Stimulated activated effector memory CD8-positive, alpha-beta T cell treated with anti-CD3 and anti-CD28 coated beads, Interleukin-12 subunit alpha, Interleukin-12 subunit beta, amount 100 ng/mL, for 72 hours (primary cell): ENCODE measurements around the gene ADAMTSL4.

Experiments used
- ATAC-seq: fragments of 150-1000 bp; cut with Tn5 transposase; 2 replicates; pipeline ENCODE4 v1.10.0; 2021
- DNase-seq, 2 donors: peaks; one replicate each; pipeline ENCODE4 v3.0.0; 2021 to 2022; ENCODE audit warnings: low spot score in 2 of 2
- H3K27ac Mint-ChIP-seq: one replicate; pipeline ENCODE4 v1.8.0; 2022; ENCODE audit warnings: mild to moderate bottlenecking, mixed read lengths
- H3K36me3 Mint-ChIP-seq: one replicate; pipeline ENCODE4 v1.8.0; 2022; ENCODE audit warnings: mild to moderate bottlenecking, mixed read lengths
- H3K4me1 Mint-ChIP-seq: one replicate; pipeline ENCODE4 v1.8.0; 2022; ENCODE audit warnings: mixed read lengths
- H3K4me3 Mint-ChIP-seq: one replicate; pipeline ENCODE4 v1.8.0; 2022; ENCODE audit warnings: mild to moderate bottlenecking, mixed read lengths
- H3K9me3 Mint-ChIP-seq: one replicate; pipeline ENCODE4 v1.8.0; 2022; ENCODE audit warnings: mixed read lengths

Gene ADAMTSL4

DNA sequence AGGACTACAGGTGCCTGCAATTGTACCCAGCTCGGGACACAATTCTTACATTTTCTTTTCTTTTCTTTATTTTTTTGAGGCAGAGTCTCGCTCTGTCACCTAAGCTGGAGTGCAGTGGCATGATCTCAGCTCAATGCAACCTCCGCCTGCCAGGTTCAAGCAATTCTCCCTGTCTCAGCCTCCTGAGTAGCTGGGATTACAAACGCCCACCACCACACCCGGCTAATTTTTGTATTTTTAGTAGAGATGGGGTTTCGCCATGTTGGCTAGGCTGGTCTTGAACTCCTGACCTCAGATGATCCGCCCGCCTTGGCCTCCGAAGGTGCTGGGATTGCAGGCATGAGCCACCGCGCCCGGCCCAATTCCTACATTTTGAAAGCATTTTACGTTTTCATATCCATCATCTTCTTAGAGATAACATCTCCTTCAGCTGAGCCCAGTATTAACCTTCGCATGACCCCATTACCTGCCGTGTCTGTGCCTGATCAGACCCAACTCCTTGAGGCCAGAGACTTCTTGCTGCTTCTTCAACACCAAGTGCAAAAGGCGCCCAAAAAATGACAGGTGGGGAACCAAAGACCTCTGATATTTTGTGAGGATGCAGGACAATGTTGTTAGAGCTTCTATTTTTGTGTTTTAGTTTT lies 2.8 kb upstream of the ADAMTSL4 start:
- DNase-seq (no peak), ATAC-seq (no peak)
- Mint-ChIP-seq H3K9me3 (no peaks in the 10 kb centered on the region), H3K4me3 (no peak overlapping the region), H3K36me3 (peaks cover 5% of the 10 kb centered on the region), H3K4me1 (peaks cover 17% of the 10 kb centered on the region), H3K27ac (no peak overlapping the region)

DNA sequence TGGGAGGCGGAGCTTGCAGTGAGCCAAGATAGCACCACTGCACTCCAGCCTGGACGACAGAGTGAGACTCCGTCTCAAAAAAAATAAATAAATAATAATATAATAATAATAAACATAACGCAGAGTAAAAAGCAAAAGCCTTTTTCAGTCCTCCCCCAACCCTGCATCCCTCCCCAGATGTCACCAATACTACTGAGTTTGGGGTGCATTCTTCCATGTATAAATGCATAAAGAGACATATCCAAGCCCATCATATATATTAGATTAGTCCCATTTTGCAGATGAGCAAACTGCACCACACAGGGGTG lies 930 bp upstream of the ADAMTSL4 start:
- peaks cover 36% of the 10 kb centered on the region for H3K4me1 Mint-ChIP-seq
- no peaks in the 10 kb centered on the region for H3K9me3 Mint-ChIP-seq
- DNase-seq (no peak), ATAC-seq (no peak)
- H3K27ac Mint-ChIP-seq: no peak overlapping the region
- H3K36me3 Mint-ChIP-seq: peaks cover 5% of the 10 kb centered on the region
- peak overlapping the region; percentile 71 for H3K4me3 Mint-ChIP-seq

DNA sequence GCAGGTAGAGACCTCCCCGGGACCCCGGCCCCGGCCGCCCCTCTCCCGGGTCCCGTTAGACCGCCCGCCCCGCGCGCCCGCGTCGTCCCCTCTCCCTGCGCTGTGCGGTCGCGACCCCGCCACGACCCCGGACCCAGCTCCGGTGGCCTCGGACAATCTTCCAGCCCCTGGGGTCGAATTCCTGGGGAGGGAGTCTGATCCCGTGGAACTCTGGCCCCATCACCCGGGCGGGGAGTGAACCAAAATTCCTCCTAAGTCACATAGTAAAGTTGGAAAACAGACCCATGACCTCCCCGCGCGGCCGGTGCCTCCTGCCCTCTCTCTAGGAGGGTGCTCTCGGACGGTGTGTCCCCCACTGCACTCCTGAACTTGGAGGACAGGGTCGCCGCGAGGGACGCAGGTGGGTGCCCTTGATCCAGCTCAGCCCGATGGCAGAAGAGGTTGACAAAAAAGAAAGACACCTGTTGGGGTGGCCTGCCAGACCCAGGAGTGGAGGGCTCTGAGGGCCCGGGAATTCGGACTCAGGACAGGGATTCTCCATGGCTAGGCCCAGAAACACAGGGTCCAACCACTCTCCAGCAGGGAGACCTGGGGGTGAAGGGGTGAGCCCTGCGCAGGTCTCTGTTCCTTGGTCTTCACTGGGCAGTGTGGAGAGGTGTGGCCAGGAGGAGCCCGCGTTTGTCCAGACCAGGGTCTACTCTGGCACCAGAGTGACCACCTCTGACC lies 451 bp downstream of the ADAMTSL4 start:
- H3K4me3 Mint-ChIP-seq: peak overlapping the region; percentile 71
- peaks cover 39% of the 10 kb centered on the region for H3K4me1 Mint-ChIP-seq
- no peaks in the 10 kb centered on the region for H3K9me3 Mint-ChIP-seq
- H3K36me3 Mint-ChIP-seq: peaks cover 5% of the 10 kb centered on the region
- no peak for DNase-seq
- H3K27ac Mint-ChIP-seq: peak overlapping the region; percentile 67
- no peak for ATAC-seq

DNA sequence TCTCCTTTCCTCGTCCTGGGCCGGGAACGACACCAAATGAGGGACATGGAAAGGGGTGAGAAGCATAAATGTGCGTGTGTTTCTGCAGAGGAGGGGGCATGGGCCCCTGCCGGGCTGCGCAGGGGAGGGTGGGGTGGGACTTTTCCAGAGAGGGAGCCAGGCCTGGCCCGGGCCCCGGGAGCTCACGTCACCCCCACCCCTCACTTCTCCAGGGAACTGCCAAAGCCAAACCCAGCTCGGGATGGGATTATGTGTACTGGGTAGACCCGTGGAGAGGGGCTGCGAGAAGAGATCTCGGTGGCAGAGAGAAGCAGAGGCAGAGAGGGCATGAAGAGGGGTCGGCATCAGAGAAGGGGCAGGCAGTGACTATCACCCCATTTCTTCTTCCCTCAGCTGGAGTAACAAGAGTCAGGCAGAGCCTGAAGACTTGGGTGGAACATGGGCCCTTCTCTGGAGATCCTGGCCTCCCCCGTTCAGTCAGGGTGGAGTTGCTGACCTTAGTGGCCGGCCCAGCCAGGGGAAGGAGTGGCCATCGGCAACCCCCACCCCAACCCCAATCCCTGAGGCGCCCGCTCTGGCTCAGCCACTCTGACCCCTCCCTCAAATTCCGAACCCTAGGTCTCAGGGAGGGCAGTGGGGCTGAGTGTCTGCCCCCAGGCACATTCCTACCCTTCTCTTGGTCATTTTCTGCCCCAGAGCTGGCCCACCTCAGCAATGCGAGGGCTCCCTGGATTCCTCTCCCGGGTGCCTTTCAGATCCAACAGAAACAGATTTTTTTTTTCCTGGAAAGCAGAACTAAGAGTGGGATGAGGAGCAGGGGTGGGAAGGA lies 1.2 kb downstream of the ADAMTSL4 start:
- ATAC-seq (no peak), DNase-seq (no peak)
- peaks cover 9% of the 10 kb centered on the region for H3K36me3 Mint-ChIP-seq
- peaks cover 39% of the 10 kb centered on the region for H3K4me1 Mint-ChIP-seq
- peak overlapping the region; percentile 71 for H3K4me3 Mint-ChIP-seq
- no peaks in the 10 kb centered on the region for H3K9me3 Mint-ChIP-seq
- H3K27ac Mint-ChIP-seq: peak overlapping the region; percentile 67

DNA sequence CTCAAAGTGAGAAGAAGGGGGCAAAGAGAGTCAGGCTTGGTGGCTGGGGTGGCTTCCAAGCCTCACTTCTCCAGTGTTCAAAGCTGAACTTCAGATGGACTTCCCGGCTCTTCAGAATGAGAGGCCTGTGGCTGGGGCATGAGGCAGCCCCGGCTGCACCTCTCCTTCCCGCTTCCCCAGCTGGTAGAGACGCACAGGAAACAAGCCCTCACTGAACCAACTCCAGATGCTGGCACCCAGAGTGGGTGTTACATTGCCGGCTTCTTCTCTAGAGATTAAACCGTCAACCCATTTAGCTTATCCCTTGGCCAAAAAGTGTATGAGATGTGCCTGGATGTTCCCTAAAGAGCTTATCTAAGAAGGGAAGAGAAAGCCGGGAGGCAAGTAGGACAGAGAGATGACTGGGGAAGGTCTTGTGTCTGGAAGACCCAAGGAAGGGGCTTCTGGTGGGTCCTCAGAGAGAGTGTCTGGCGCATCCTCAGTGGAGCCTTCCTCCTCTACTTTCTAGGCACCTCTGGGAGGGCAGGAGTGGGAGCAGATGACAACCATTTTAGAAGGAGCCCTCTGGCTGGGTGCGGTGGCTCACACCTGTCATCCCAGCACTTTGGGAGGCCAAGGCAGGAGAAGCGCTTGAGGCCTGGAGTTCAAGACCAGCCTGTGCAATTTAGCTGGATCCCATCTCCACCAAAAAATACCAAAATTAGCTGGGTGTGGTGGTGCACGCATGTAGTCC lies 2.0 kb downstream of the ADAMTSL4 start:
- no peak overlapping the region for H3K27ac Mint-ChIP-seq
- peaks cover 39% of the 10 kb centered on the region for H3K4me1 Mint-ChIP-seq
- no peak for ATAC-seq
- no peak overlapping the region for H3K4me3 Mint-ChIP-seq
- no peaks in the 10 kb centered on the region for H3K9me3 Mint-ChIP-seq
- no peak for DNase-seq
- peaks cover 12% of the 10 kb centered on the region for H3K36me3 Mint-ChIP-seq

DNA sequence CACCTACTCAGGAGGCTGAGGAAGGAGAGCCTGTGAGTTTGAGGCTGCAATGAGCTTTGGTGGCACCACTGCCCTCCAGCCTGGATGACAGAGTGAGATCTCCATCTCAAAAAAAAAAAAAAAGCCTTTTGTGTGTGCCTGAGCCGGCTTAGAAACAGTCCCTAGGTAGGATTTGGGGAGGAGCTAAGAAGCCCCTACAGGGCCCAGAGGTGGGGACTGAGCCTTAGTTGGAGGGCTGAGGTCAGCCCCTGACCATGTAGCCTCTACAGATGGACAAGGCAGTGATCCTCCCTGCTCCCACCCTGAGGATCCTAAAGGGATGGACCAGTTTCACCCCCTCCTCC lies 2.5 kb downstream of the ADAMTSL4 start:
- H3K9me3 Mint-ChIP-seq: no peaks in the 10 kb centered on the region
- H3K27ac Mint-ChIP-seq: peak overlapping the region; percentile 79

DNA sequence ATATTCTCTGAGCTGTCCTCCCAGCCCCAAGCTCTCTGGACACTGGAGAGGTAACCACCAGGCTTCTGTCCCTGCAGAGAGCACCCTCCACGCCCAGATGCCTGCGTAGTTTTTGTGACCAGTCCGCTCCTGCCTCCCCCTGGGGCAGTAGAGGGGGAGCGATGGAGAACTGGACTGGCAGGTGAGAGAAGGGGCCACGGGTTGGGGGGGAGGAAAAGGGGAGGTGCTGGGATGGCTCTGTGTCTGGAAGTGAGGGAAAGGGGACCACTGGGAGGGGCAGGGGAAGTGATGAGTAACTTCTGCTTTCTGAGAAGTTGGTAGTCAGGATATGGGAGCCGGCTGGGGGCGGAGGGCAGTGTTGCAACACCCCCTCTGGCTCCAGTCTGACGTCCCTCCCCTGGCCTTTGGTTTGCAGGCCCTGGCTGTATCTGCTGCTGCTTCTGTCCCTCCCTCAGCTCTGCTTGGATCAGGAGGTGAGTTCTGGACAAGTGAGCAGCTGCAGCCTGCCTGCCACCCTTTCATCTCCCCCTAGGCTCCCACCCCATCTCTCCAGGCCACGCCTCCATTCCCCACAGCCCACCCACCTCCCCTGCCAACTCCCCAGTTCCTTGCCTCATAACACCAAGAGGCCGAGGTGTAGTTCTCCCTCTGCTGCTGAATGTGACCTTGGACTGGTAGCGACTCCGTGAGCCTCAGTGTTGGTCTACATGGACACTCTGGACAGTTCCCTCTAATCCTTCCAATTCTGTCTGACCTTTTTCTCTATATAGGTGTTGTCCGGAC lies 3.1 kb downstream of the ADAMTSL4 start:
- Mint-ChIP-seq H3K27ac (peak overlapping the region; percentile 79), H3K4me3 (no peak overlapping the region), H3K4me1 (peaks cover 39% of the 10 kb centered on the region), H3K9me3 (no peaks in the 10 kb centered on the region), H3K36me3 (peaks cover 12% of the 10 kb centered on the region)
- DNase-seq (no peak), ATAC-seq (peak; percentile 11)

More for the DNA sequence above, 2.5 kb downstream of the ADAMTSL4 start:
- peaks cover 39% of the 10 kb centered on the region for H3K4me1 Mint-ChIP-seq
- no peak overlapping the region for H3K4me3 Mint-ChIP-seq
- ATAC-seq (no peak), DNase-seq (no peak)
- peaks cover 12% of the 10 kb centered on the region for H3K36me3 Mint-ChIP-seq

DNA sequence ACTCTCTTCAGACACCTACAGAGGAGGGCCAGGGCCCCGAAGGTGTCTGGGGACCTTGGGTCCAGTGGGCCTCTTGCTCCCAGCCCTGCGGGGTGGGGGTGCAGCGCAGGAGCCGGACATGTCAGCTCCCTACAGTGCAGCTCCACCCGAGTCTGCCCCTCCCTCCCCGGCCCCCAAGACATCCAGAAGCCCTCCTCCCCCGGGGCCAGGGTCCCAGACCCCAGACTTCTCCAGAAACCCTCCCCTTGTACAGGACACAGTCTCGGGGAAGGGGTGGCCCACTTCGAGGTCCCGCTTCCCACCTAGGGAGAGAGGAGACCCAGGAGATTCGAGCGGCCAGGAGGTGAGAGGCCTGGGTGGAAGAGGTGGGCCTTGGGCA lies 3.7 kb downstream of the ADAMTSL4 start:
- no peak overlapping the region for H3K4me3 Mint-ChIP-seq
- peaks cover 39% of the 10 kb centered on the region for H3K4me1 Mint-ChIP-seq

DNA sequence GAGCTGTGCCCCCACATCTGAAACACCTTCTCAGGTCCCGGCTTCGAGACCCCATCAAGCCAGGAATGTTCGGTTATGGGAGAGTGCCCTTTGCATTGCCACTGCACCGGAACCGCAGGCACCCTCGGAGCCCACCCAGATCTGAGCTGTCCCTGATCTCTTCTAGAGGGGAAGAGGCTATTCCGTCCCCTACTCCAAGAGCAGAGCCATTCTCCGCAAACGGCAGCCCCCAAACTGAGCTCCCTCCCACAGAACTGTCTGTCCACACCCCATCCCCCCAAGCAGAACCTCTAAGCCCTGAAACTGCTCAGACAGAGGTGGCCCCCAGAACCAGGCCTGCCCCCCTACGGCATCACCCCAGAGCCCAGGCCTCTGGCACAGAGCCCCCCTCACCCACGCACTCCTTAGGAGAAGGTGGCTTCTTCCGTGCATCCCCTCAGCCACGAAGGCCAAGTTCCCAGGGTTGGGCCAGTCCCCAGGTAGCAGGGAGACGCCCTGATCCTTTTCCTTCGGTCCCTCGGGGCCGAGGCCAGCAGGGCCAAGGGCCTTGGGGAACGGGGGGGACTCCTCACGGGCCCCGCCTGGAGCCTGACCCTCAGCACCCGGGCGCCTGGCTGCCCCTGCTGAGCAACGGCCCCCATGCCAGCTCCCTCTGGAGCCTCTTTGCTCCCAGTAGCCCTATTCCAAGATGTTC lies 4.3 kb downstream of the ADAMTSL4 start:
- no peak overlapping the region for H3K4me3 Mint-ChIP-seq
- H3K27ac Mint-ChIP-seq: no peak overlapping the region
- H3K36me3 Mint-ChIP-seq: peaks cover 12% of the 10 kb centered on the region
- no peak for ATAC-seq
- peaks cover 39% of the 10 kb centered on the region for H3K4me1 Mint-ChIP-seq
- no peak for DNase-seq
- no peaks in the 10 kb centered on the region for H3K9me3 Mint-ChIP-seq

More for the DNA sequence above, 3.7 kb downstream of the ADAMTSL4 start:
- no peak for ATAC-seq
- H3K9me3 Mint-ChIP-seq: no peaks in the 10 kb centered on the region
- peak overlapping the region; percentile 79 for H3K27ac Mint-ChIP-seq
- peaks cover 12% of the 10 kb centered on the region for H3K36me3 Mint-ChIP-seq
- DNase-seq: no peak

DNA sequence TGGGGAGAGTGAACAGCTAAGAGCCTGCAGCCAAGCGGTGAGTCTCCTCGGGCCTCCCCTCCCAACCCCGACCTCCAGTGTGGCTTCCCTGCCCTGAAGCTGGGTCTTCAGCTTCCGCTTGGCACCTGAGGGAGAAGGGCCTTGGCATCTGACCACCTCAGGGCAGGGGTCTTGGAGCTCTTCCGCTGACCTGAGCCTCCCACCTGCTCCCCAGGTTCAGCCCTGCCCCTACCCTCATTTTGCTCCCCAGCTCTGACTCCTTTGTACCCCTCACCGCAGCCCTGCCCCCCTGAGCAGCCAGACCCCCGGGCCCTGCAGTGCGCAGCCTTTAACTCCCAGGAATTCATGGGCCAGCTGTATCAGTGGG lies 4.9 kb downstream of the ADAMTSL4 start:
- Mint-ChIP-seq H3K4me3 (no peak overlapping the region), H3K36me3 (peaks cover 12% of the 10 kb centered on the region), H3K9me3 (no peaks in the 10 kb centered on the region), H3K4me1 (peaks cover 39% of the 10 kb centered on the region), H3K27ac (no peak overlapping the region)
- DNase-seq: no peak
- no peak for ATAC-seq

DNA sequence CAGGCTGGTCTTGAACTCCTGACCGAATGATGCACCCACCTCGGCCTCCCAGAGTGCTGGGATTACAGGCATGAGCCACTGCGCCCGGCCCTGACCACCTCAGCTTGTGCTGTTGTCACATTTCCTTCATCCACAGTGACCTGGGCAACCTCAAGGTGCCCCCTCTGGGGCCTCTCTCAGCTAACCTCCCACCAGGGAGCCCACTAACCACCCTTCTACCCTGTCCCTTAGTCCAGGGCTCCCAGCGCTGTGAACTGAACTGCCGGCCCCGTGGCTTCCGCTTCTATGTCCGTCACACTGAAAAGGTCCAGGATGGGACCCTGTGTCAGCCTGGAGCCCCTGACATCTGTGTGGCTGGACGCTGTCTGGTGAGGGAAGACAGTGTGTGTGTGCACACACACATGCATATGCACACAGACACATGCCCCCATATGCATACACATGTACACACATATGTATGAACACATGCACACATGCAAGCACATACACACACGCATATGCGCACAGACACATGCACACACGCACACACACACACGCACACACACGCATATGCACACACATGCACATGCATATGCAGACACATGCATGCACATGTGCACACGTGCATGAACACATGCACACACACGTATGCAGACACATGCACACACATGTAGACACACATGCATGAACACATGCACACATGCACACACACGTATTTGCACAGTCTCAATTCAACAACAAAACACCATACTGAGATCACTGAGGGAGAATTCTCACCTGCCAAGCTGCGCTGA lies 6.2 kb downstream of the ADAMTSL4 start:
- H3K9me3 Mint-ChIP-seq: no peaks in the 10 kb centered on the region
- DNase-seq (no peak), ATAC-seq (no peak)
- H3K27ac Mint-ChIP-seq: no peak overlapping the region
- H3K36me3 Mint-ChIP-seq: peaks cover 7% of the 10 kb centered on the region
- H3K4me3 Mint-ChIP-seq: no peak overlapping the region
- H3K4me1 Mint-ChIP-seq: peaks cover 38% of the 10 kb centered on the region

DNA sequence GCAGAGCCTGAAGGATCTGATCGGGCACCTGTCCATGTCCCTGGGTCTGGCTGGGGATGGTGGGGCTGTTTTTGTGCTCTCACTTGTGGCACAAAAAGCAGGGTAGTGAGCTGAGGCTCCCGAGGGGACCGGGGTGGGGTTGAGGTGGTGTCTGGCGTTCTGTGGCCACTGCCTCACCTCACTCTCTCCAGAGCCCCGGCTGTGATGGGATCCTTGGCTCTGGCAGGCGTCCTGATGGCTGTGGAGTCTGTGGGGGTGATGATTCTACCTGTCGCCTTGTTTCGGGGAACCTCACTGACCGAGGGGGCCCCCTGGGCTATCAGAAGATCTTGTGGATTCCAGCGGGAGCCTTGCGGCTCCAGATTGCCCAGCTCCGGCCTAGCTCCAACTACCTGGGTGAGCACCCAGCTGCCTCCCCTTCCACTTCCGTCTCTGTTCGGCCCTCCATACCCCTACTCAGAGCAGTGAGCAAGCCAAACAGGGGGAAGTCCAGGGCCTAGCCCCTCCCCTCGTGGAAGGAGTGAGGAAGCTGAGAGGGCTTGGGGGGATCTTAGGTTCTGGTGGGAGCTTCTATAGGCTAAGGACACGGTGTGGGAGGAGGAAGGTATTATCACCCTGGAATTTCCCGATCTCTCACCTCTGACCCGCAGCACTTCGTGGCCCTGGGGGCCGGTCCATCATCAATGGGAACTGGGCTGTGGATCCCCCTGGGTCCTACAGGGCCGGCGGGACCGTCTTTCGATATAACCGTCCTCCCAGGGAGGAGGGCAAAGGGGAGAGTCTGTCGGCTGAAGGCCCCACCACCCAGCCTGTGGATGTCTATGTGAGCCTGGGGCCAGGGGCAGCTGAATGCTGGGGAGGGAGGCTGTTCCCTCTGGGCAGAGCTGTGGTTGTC lies 7.0 kb downstream of the ADAMTSL4 start:
- peaks cover 11% of the 10 kb centered on the region for H3K36me3 Mint-ChIP-seq
- H3K4me3 Mint-ChIP-seq: no peak overlapping the region
- H3K27ac Mint-ChIP-seq: no peak overlapping the region
- H3K4me1 Mint-ChIP-seq: peaks cover 38% of the 10 kb centered on the region
- H3K9me3 Mint-ChIP-seq: no peaks in the 10 kb centered on the region
- ATAC-seq: no peak
- DNase-seq: no peak

DNA sequence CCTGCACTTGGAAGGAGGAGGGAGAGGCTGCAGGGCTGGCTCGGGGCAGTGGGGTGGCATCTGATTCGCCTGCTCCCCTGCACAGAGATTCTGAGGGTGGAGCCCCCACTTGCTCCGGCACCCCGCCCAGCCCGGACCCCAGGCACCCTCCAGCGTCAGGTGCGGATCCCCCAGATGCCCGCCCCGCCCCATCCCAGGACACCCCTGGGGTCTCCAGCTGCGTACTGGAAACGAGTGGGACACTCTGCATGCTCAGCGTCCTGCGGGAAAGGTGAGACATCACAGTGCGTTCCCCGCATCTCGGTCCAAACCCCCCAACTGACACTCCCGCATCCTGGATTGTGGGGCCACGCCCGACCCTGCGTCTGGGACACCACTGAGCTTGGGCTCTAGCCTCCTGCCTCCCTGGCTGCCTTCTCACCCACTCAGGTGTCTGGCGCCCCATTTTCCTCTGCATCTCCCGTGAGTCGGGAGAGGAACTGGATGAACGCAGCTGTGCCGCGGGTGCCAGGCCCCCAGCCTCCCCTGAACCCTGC lies 7.9 kb downstream of the ADAMTSL4 start:
- no peak overlapping the region for H3K27ac Mint-ChIP-seq
- DNase-seq (no peak), ATAC-seq (no peak)
- peaks cover 20% of the 10 kb centered on the region for H3K36me3 Mint-ChIP-seq
- no peak overlapping the region for H3K4me3 Mint-ChIP-seq
- H3K9me3 Mint-ChIP-seq: no peaks in the 10 kb centered on the region
- peaks cover 38% of the 10 kb centered on the region for H3K4me1 Mint-ChIP-seq
